Aorta (tissue), 5 donors: ENCODE data around the gene TENT5A. TPM values are rescaled to one million over a fixed set of nuclear protein-coding genes. Genes with fewer than 3 reads are reported as not detected.

Experiments used
- ATAC-seq: fragments of 200-7000 bp; cut with Tn5 transposase; one replicate; pipeline ENCODE4 v1.9.1; 2022; ENCODE audit warnings: moderate library complexity; ENCODE audit not compliant: low FRiP score
- DNase-seq, 2 donors: peaks; one replicate each; pipeline ENCODE4 v3.0.0-alpha.2; 2020
- H3K27ac ChIP-seq, 2 donors: one replicate each; pipeline ENCODE4 v1.5.1; 2013; ENCODE audit warnings: low read length in 2 of 2, mild to moderate bottlenecking in 2 of 2, moderate library complexity in 2 of 2, control low read depth in 1 of 2, inconsistent platforms in 1 of 2, low read depth in 1 of 2
- H3K27me3 ChIP-seq, 2 donors: one replicate each; pipeline ENCODE4 v1.6.1; 2013; ENCODE audit warnings: control low read depth in 1 of 2, low read length in 1 of 2, mild to moderate bottlenecking in 1 of 2, moderate library complexity in 1 of 2; ENCODE audit not compliant: insufficient read depth in 2 of 2, control insufficient read depth in 1 of 2
- H3K36me3 ChIP-seq, 2 donors: one replicate each; pipeline ENCODE4 v1.6.1; 2013; ENCODE audit warnings: control low read depth in 1 of 2, low read length in 1 of 2, mild to moderate bottlenecking in 1 of 2; ENCODE audit not compliant: insufficient read depth in 2 of 2, control insufficient read depth in 1 of 2
- H3K4me1 ChIP-seq, 2 donors: one replicate each; pipeline ENCODE4 v1.6.1; 2013; ENCODE audit warnings: low read length in 2 of 2, control low read depth in 1 of 2, mild to moderate bottlenecking in 1 of 2, moderate library complexity in 1 of 2; ENCODE audit not compliant: insufficient read depth in 2 of 2, control insufficient read depth in 1 of 2
- H3K4me3 ChIP-seq, 2 donors: one replicate each; pipeline ENCODE4 v1.5.1; 2013; ENCODE audit warnings: low read length in 2 of 2, control low read depth in 1 of 2, mild to moderate bottlenecking in 1 of 2
- H3K9me3 ChIP-seq: one replicate; pipeline ENCODE4 v1.6.1; 2013; ENCODE audit warnings: mild to moderate bottlenecking, low read length; ENCODE audit not compliant: control insufficient read depth
- WGBS, 2 donors: extraction: QIAGEN DNeasy Blood & Tissue Kit; methylation state at CpG; one replicate each; pipeline ENCODE4 v1.1.7; 2013; 5-methylcytosine and 5-hydroxymethylcytosine counted together
- intact Hi-C, 2 donors: fragments of 100-400 bp; cut with DNase I; formaldehyde crosslinking; loops; one replicate each; pipeline versions ENCODE4 v1.14.2 to v1.15.0; 2022
- polyA plus RNA-seq, 2 donors: library from polyadenylated mRNA; stranded (reverse); fragments of 200-250 nt; gene quantifications; one replicate each; pipeline ENCODE4 v1.2.3, GENCODE V29; 2013
- total RNA-seq, 2 donors: library from RNA; stranded (reverse); fragmentation: NEBNext Ultra II Directional; extraction: Animal tissue kit (Norgen Biotek cat#: 25700); gene quantifications; one replicate each; pipeline ENCODE4 v1.2.1, GENCODE V29; 2021
- donor health status: healthy with polysubstance abuse.
- donor health status: Bipolar disorder and iron deficiency.
- donor health status: DM: no; HTN: no; CAD: no.
- donor health status: DM: no; HTN: no; CAD: no.
- donor health status: DM: yes; HTN: yes; CAD: no.

TENT5A gene
- total and polyA plus RNA-seq, 4 donors = 9.6 to 26.9 (median 23.6) TPM

DNA sequence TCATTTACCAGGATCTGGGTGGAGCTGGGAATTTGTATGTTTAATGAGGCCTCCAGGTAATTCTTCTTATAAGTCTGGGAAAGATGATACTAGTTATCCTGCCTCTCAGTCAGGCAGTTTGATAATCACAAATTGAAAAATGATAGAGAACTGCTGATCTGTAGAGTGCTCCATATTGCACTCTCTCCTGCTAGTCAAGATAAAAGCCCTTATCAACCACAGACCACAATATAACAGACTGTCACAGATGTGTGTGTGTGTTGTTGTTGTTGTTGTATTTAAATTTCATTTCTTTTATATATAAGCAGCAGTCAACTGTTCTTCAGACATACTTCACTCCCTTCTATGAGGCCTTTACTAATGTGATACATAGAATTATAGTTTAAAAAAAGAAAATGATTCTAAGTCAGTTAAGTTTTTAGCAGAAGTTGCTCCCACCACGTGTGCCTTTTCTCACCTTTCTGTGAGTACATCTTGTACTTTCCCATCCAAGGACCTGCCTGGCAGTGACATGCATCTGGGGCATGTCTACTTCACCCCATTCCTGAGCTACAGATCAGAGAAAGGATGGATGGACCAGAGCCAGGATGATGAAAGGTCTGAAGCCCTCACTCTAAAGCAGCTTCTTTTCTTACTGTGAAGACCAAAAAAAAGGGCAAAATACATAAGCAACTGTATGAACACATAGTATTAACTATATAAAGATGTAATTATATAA, 29.8 kb downstream of the TENT5A start:
- H3K9me3 ChIP-seq = no peaks in the 10 kb centered on the region
- H3K4me1 ChIP-seq = no peaks in the 10 kb centered on the region
- 81 to 88% methylated on average over 1 of the region's 1 CpG for WGBS, 2 donors
- intact Hi-C loops = no loop called here
- no peaks in the 10 kb centered on the region for H3K36me3 ChIP-seq
- ATAC-seq (no peak), DNase-seq (no peak)
- H3K4me3 ChIP-seq = no peak overlapping the region
- H3K27ac ChIP-seq = no peak overlapping the region
- H3K27me3 ChIP-seq = no peaks in the 10 kb centered on the region

DNA sequence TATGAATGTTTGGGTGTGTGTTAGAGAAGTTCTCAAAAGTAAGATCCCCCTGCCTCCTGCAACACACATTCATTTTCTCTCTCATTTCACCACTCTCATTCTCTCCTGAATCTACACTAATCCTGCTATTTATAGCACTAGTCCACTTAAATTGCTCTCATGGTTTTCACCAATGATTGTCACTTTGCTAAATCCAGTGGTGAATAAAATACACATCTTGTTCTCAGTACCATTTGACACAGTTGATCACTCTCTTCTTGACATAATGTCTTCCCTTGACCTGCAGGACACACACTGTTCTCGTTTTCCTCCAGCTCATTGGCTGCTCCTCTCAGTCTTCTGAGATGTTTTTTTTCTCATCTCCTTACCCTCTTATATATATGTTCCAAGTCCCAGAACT, 32.1 kb downstream of the TENT5A start:
- no peaks in the 10 kb centered on the region for H3K36me3 ChIP-seq
- no peaks in the 10 kb centered on the region for H3K9me3 ChIP-seq
- H3K4me1 ChIP-seq = no peaks in the 10 kb centered on the region
- intact Hi-C loops = no loop called here
- no peak for ATAC-seq
- WGBS, 2 donors = 88 to 95% methylated on average over 1 of the region's 1 CpG
- H3K27me3 ChIP-seq = no peaks in the 10 kb centered on the region
- H3K4me3 ChIP-seq = no peak overlapping the region
- no peak overlapping the region for H3K27ac ChIP-seq
- DNase-seq = no peak

- H3K36me3 ChIP-seq = no peaks in the 10 kb centered on the region
- WGBS, 2 donors = 29 to 35% methylated on average over 1 of the region's 1 CpG
- no peaks in the 10 kb centered on the region for H3K9me3 ChIP-seq
- H3K4me3 ChIP-seq = no peak overlapping the region
- H3K4me1 ChIP-seq = no peaks in the 10 kb centered on the region
- no peak overlapping the region for H3K27ac ChIP-seq
- ATAC-seq (no peak), DNase-seq (no peak)
- intact Hi-C loops = no loop called here
- H3K27me3 ChIP-seq = no peaks in the 10 kb centered on the region
These were observed 34.4 kb downstream of the TENT5A start for GRCh38 chr6:81718126-81718525.

GRCh38 chr6:81714684-81715083, 37.8 kb downstream of the TENT5A start:
- H3K27ac ChIP-seq = no peak overlapping the region
- H3K9me3 ChIP-seq = no peaks in the 10 kb centered on the region
- H3K4me1 ChIP-seq = no peaks in the 10 kb centered on the region
- intact Hi-C loops = no loop called here
- ATAC-seq (no peak), DNase-seq (no peak)
- 74 to 93% methylated on average over 3 of the region's 3 CpGs for WGBS, 2 donors
- no peak overlapping the region for H3K4me3 ChIP-seq
- no peaks in the 10 kb centered on the region for H3K36me3 ChIP-seq
- no peaks in the 10 kb centered on the region for H3K27me3 ChIP-seq

DNA sequence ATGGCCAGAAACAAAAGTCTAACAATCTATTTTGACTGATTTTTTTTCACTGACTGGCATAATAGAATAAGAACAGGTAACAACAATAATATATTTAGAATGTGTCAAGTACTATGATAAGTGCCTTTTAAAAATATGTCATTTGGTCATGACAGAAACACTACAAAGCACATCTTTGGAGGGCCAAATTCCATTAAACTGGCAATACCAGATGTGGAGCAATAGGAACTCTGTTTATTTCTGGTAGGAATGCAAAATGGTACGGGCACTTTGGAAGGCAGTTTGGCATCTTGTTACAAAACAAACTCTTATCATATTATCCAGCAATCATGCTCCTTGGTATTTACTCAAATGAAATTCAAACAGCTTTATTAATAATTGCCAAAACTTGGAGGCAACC, 39.3 kb downstream of the TENT5A start:
- Histone ChIP-seq H3K27ac (no peak overlapping the region), H3K27me3 (no peaks in the 10 kb centered on the region), H3K4me1 (no peaks in the 10 kb centered on the region), H3K9me3 (no peaks in the 10 kb centered on the region), H3K4me3 (no peak overlapping the region), H3K36me3 (no peaks in the 10 kb centered on the region)
- WGBS, 2 donors = 15 to 26% methylated on average over 1 of the region's 1 CpG
- DNase-seq (no peak), ATAC-seq (no peak)
- intact Hi-C loops = no loop called here

DNA sequence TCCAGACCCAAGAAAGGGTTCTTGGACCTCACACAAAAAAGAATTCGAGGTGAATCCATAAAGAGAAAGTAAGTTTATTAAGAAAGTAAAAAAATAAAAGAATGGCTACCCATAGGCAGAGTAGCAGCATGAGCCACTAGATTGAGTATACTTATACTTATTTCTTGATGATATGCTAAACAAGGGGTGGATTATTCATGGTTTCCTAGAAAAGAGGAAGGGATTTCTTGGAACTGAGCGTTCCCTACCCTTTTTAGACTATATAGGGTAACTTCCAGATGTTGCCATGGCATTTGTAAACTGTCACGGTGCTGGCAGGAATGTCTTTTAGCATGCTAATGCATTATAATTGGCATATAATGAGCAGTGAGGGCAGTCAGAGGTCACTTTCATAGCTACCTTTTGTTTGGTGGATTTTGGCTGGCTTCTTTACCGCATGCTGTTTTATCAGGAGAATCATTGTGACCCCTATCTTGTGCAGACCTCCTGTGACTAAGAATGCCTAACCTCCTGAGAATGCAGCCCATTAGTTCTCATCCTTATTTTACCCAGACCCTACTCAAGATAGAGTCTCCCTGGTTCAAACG, 44.3 kb downstream of the TENT5A start:
- no peak for DNase-seq
- ATAC-seq = no peak
- no peaks in the 10 kb centered on the region for H3K9me3 ChIP-seq
- H3K27ac ChIP-seq = no peak overlapping the region
- no peaks in the 10 kb centered on the region for H3K4me1 ChIP-seq
- 83 to 85% methylated on average over 5 of the region's 5 CpGs for WGBS, 2 donors
- intact Hi-C loops = no loop called here
- no peaks in the 10 kb centered on the region for H3K36me3 ChIP-seq
- H3K4me3 ChIP-seq = no peak overlapping the region
- no peaks in the 10 kb centered on the region for H3K27me3 ChIP-seq

DNA sequence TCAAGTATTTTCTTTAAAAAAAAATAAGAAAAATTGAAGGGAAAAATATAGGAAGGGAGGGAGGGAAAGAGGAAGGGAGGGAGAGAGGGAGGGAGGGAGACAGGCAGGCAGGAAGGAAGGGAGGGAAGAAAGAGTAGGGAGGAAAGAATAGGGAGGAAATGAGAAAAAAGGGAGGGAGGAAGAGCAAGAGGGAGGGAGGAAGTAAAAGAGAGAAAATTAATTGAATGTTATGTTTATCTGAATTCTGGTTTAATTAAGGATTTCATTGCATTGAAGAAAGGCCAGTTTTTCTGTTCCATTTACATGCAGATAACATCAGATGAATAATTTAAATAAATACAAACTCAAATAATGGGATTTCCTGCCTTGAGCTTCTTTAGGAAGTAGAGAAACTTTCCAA, 47.8 kb downstream of the TENT5A start:
- Histone ChIP-seq H3K36me3 (no peaks in the 10 kb centered on the region), H3K9me3 (no peaks in the 10 kb centered on the region), H3K4me3 (no peak overlapping the region), H3K27ac (no peak overlapping the region), H3K27me3 (no peaks in the 10 kb centered on the region), H3K4me1 (peaks cover 0 to 3% of the 10 kb centered on the region in 2 donors)
- intact Hi-C loops = no loop called here
- ATAC-seq = no peak
- no peak for DNase-seq

DNA sequence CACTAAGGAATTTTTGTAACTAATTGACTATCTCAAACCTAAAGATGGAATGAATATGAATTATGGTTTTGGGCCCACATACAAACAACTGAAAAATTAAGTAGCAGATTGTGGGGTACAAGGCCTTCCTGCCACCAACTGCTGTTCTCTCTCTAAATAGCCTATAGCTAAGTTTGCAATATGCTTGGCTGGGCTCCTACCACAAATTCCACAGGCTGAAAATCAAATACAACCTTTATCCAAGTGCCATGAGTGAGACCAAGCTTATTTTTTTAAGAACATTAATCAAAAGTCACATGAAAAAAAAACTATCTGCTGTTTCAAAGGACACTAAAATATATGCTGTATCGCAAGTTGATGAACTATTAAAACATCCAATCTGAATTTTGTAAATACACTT, 52.1 kb downstream of the TENT5A start:
- Histone ChIP-seq H3K36me3 (no peaks in the 10 kb centered on the region), H3K9me3 (no peaks in the 10 kb centered on the region), H3K4me1 (peaks cover 0 to 8% of the 10 kb centered on the region in 2 donors), H3K27ac (no peak overlapping the region), H3K4me3 (no peak overlapping the region), H3K27me3 (no peaks in the 10 kb centered on the region)
- intact Hi-C loops = no loop called here
- ATAC-seq (no peak), DNase-seq (no peak)
- WGBS, 2 donors = 17 to 38% methylated on average over 1 of the region's 1 CpG

- WGBS, 2 donors = 66 to 67% methylated on average over 6 of the region's 6 CpGs
- ATAC-seq (no peak), DNase-seq (no peak)
- Histone ChIP-seq H3K4me3 (no peak overlapping the region), H3K4me1 (peaks cover 0 to 10% of the 10 kb centered on the region in 2 donors), H3K27me3 (no peaks in the 10 kb centered on the region), H3K36me3 (no peaks in the 10 kb centered on the region), H3K9me3 (no peaks in the 10 kb centered on the region), H3K27ac (no peak overlapping the region)
- intact Hi-C loops = no loop called here
These were observed 54.9 kb downstream of the TENT5A start for GRCh38 chr6:81697559-81697958.
